HG02870 (cell line): ENCODE measurements around the gene HSF2BP.
"Not testable (repeated sequence)": the region's sequence is repeated elsewhere in the genome, so short reads cannot be mapped to it uniquely, and the experiment has no call there.

Source experiments
- ATAC-seq: cut with Tn5 transposase; IDR thresholded peaks from one replicate; pipeline ENCODE4 v1.9.1; 2021; ENCODE audit warnings: mild to moderate bottlenecking, moderate library complexity; ENCODE audit not compliant: unreplicated experiment

The HSF2BP gene

DNA sequence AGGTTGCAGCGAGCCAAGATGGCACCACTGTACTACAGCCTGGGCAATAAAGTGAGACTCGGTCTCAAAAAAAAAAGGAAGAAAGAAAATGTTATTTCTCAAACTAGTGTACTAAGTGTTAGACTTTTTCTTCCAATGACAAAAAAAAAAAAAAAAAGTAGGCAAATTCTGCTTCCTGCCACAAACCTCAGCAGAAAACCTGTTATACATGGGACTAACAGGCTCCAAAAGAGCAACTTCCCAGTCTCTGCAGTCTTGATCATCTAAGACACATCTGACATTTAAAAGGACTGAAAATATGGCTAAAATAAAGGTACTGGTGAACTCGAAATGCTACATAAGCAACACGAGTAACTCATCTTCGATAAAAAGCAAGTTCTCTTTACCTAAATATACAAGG, 59.6 kb downstream of the HSF2BP start:
- ATAC-seq = no peak

DNA sequence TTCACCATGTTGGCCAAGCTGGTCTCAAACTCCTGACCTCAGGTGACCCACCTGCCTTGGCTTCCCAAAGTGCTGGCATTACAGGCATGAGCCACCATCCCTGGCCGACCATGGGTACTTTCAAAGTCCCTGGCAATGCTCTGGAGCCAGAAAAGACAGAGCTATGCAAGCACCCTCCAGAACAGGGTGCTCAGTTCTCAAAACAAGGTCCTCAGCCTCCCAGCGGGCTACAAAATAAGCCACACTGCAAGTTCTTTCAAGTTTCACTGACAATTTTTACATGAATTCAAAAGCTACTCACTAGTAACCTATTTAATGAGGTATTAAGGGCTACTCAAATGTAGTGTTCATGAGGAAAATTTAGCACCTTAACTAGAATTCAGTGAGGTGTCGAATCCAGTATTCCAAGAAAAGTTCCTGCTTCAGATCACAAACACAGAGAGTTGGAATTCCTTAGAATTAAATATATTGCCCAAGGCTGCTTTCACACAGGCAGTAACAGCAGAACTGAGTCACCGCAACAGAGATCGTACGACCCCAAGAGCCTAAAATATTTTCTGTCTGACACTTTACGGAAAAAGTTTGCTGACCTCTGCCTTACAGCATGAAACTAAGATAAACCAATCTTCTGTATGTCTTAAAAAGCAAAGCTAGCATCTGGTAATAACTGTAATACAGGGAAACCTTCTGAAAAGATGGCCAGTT, 60.7 kb downstream of the HSF2BP start:
- ATAC-seq = no peak

DNA sequence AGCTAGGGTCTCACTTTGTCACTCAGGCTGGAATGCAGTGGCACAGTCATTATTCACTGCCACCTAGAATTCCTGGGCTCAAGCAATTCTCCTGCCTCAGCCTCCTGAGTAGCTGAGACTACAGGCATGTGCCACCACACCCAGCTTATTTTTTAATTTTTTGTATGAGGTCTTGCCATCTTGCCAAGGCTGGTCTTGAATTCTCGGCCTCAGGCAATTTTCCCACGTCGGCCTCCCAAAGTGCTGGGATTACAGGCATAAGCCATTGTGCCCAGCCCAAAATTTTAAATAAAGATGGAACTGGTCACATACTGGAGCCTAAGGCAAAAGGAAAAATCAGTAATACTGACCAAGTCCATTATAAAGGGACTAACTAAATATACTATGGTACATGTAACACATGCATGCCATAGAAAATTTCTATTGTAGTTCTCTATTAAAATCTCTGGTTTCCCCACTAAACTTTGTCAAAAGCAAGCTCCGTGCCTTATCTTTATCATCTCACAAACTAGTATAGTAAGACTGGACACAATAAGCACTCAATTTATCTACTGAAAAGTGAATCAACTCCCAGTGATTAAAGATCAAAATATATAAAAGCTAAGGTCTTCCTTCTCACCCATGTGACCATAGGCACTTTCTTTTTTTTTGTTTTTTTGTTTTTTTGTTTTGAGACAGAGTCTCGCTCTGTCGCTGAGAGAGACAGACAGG, 61.6 kb downstream of the HSF2BP start:
- ATAC-seq = no peak

DNA sequence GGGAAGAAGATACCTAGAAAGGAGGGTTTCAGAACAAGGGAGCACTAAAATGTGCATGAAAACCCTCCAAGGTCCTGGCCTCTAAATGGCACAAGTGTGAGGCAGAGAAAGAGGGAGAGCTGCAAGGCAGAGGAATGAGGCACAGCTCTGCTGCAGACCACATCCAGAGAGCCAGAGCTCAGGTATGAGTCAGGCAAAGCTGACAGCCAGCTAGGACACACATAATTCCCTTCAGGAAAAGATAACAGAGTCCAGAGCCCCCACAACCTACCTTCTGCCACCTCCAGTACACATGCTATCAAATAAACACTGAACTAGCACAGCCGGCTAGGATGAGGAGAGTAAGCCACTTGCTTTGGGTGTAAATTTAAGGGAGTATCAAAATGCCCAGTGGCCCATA, 62.2 kb downstream of the HSF2BP start:
- no peak for ATAC-seq

DNA sequence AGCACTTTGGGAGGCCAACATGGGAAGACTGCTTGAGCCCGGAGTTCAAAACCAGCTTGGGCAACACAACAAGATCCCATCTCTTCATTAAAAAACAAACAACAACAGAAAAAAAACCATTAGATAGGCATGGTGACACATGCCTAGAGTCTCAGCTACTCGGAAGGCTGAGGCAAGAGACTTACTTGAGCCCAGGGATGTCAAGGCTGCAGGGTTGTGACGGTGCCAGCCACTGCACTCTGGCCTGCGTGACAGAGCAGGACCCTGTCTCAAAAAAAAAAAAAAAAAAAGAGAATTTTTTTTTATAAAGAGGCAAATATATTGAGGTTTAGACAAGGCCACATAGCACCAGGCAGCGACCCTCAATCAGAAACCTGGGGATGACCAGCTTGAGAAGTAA, 62.7 kb downstream of the HSF2BP start:
- no peak for ATAC-seq

DNA sequence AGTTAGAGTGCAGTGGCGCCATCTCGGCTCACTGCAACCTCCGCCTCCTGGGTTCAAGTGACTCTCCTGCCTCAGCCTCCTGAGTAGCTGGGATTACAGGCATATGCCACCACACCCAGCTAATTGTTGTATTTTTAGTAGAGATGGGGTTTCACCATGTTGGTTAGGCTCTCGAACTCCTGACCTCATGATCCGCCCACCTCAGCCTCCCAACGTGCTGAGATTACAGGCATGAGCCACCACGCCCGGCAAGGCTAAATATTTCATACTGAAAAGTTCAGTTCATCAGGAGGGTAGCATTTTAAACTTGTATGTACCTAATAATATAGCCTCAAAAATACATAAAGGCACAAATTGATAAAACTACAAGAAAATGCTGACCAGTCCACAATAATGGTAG, 63.5 kb downstream of the HSF2BP start:
- ATAC-seq = not testable (repeated sequence)

DNA sequence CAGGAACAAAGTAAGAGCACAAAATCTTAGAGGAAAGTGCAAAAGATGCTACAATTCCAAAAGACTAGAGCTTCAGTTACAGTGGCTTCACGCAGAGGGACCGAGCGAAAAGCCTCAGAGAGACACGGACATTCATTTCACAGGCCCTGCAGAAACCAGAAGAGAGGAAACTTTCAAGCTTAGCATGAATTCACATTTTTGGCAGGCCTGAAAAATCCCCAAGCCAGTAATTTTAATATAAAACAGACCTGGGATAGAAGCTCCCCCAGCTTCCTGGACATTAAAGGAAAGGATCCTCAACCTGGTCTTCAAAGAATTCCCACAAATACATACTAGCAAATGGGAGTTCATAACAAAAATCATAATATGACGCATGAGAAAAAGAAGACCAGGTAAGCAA, 66.2 kb downstream of the HSF2BP start:
- no peak for ATAC-seq

DNA sequence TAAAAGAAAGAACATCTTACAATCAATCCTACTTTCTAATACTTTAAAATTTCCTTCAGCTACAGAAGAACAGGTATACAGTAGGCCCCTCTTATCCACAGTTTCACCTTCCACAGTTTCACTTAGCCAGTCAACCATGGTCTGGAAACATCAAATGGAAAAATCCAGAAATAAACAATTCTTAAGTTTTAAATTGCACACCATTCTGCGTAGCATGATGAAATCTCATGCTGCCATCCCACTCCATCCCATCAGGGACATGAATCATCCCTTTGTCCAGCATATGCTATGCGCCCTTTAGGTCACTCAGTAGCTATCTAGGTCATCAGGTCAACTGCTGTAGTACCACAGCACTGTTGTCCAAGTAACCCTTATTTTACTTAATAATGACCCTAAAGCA, 67.7 kb downstream of the HSF2BP start:
- ATAC-seq = no peak

DNA sequence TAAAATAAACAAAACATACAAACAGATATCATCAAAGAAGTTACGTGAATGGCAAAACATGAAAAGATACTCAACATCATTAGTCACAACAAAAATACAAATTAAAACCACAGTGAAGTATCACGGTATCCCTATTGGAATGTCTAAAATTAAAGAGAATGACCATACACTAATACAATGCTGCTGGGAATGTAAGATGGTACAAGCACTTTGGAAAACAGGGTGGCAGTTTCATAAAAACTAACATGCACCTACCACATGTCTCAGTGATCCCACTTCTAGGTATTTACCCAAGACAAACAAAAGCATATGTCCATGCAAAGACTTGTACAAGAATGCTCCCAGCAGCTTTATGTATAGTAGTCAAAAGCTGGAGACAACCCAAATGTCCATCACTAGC, 69.1 kb downstream of the HSF2BP start:
- no peak for ATAC-seq

DNA sequence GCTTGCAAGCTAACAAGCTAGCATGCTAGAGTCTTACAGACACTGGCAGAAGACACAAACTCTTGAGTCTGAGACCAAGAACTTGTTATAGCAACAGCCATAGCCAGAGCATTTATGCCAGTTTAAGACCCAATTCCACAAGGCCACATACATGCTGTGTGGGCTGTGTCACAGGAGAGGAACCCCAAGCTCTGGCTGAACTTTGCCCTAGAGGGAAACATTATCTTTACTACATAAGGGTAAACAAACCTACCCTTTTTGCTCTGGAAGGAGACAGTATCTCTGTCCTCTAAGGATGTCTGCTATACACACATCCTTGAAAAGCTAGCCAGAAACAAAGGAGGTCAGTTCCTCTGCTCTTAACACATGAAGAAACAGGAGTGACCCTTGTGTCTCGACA, 70.3 kb downstream of the HSF2BP start:
- ATAC-seq = no peak

DNA sequence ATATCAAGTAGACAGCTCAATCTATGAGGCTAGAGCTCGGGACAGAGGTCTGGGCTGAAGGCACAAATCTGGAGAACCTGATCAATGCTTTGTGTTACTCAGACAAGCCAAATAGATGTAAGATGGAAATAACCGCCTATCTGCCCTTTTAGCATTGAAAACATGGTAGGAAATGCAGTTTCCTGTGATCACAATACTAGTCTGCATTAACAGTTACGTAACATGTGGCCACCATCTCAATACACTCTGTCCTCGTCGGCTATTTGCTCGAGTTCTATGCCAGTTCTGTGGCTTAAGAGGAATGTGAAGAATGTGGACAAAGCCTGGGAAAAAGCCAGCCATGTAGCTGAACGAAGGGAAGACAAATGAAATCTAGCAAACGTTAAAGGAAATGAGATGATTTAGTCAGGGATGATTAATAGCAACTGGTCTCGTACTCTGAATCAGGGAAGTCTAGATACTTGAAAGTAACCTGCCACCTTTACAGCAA, 73.3 kb downstream of the HSF2BP start:
- no peak for ATAC-seq

DNA sequence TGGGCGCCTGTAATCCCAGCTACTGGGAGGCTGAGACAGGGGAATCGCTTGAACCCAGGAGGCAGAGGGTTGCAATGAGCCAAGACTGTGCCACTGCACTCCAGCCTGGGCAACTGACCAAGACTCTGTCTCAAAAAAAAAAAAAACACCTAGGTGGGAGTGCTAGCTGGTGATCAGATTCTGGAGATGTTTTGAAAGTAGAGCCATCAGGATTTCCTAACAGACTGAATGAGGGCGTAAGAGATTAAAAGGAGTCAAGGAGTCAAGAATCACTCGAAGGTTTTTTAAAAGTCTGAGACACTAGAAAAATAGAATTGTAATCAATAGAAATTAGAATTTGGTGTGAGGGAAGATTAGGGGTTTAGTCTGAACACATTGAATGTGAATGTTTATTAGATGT, 73.8 kb downstream of the HSF2BP start:
- ATAC-seq = no peak

DNA sequence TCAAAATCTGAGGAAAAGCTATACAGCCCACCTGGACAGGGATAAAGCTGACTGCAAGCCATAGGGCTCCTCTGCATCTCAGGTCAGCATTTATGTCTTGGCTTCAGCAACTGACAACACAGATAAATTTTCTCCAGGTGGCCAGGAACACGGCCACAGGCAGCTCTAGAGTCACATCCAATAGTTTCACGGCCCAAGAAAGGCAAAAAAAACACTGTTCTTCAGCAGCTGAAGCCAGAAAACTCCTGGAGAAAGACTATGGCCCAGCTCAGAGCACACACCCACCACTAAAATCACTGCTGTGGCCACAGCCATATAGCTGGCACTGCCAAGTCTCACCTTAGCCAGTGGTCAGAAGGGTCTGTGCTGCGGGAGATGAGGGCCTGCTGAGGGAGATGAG, 77.8 kb downstream of the HSF2BP start:
- ATAC-seq = no peak

DNA sequence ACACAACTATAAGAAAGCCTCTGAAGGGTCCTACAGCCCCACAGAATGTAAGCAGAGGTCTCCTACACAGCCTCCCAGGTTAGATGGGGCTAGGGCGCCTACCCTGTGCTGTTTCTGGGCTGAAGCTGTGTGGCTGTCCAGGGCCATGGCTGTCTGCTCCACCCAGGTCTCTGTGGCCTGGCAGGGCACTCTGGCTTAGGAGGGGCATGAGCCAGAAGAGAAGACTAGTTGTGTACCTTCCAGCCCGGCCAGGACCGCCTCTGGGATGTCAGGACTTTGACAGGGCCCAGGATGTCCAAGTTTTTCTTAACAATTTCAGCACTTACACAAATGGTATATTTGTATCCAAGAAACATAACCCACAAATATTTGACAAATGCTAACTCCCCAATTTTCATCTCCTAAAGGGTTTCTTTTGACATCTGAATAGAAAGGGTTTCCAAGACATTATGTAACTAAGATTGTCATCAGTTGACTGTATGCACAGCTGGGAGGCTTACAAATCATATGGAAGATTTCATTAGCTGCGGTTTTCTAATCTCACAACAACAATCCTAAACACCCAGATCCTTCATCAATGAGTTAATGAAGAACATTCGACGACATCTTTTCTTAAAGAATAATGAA, 80.5 kb downstream of the HSF2BP start:
- ATAC-seq = no peak

DNA sequence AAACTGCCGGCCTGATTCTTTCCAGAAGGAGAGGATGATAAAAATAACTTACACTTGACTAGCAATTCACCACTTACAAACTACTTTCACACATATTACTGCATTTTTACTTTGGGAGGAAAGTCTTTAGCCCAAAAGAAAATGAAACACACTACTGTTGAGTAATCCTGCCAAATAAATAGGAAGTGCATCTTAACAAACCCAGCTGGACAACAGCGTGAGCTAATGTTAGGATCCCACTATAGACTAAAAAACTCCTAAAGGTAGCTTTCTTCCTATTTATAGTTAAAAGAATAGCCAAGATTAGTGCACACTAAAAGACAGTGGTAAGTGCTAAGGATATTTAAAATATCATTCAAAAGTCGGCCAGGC, 83.8 kb downstream of the HSF2BP start:
- no peak for ATAC-seq

DNA sequence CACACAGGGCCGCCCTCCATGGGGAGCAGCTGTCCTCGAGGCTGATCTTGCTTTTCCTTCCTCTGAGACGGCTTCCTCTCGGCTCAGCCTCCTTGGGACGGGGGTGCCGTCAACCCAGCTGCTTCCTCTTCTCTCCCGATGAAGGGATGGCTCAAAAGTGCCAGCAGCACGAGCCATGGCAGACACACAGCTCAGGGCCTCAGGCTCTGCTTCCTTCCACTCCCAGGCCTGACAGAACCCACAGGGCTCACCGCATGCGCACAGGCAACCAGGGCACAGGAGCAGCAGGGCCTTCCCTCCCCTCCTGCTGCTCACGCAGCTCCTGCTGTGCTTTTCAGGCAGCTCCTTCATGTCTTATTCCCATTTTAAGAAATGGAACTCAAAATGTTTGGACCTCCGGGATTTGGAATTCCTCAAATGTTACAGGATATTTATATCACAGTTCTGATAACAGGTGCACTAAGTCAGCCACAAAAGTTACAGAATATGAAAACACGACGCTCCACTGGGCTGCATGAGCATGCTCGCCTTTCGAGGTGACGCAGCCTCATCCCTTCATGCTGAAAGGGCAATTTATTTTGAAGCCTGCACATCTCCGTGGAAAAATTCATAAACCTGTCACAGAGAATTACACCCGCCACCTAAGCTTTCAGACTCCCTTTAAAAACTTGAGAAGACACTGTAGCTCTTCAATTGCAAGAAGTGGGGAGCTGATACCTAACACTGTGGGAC, 84.4 kb downstream of the HSF2BP start:
- ATAC-seq = no peak

DNA sequence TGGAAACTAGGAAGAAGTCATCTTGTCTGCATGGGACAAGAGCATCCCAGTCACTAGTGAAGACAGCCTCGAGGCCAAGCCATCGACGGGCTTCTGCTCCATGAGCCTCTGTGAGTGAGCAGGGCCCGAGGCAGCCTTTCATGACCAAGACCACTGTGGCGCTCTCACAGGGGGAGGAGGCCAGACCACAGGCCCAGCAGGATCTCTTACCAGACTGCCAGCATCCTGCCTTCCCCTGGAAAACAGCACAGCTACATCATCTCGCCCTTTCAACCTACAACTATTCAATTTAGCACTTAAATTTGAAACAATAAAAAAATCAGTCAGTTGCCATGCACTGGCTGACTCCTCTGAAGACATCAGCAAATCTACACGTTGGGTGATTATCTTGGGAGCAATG, 85.4 kb downstream of the HSF2BP start:
- no peak for ATAC-seq

DNA sequence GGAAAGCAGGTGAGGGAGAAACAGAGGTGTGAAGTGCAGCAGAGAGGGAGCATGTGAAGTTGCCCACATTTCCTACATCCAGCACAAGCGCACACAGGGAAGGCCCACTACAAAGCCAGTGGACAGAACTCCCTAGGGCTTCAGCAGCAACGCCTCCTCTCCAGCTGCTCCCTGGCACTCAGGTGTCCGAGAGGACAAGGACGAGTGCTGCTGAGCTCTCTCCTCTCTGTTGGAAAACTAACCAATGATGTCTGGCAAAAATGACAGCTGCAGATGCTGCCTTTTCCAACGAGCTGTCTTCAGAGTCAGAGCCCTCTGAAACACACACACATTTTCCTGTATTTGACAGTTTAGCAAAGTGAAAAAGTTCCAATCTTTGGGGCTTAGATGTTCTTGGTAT, 86.8 kb downstream of the HSF2BP start:
- no peak for ATAC-seq

DNA sequence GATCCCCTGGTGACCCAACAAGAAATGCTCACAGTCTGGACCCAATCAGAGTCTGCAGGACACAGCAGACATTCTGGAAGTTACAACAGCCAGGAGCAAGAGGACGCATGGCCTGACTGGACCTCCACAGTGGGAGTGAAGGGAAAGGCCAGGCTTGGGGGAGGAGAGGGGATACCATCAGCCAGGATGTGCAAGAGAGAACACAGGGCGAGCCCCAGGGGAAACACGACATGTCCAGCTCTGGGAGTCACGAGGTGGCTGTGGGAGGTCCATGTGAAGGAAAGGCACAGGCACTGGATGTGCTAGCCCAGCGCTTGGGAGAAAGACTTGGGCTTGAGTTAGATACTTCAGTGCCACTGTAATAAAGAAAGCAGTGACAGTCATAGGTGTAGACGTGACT, 87.3 kb downstream of the HSF2BP start:
- ATAC-seq = no peak

DNA sequence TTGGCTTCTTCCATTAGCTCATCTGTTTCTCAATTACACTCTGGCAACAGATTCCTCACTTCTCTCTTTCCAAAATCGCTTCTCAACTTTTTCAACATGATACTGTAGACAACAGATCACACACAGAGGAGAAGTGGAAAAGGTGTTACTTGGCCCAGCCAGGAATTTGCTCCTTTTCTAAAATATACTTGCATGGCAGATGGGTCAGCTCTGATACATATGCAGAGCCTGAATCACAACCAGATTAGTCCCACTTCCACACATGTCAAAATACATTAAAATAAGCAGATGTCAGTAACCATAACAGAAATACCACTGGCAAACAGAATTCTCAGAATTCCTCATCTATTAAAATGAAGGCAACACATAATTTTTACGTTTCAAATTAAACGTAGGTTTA, 89.1 kb downstream of the HSF2BP start:
- not testable (repeated sequence) for ATAC-seq

DNA sequence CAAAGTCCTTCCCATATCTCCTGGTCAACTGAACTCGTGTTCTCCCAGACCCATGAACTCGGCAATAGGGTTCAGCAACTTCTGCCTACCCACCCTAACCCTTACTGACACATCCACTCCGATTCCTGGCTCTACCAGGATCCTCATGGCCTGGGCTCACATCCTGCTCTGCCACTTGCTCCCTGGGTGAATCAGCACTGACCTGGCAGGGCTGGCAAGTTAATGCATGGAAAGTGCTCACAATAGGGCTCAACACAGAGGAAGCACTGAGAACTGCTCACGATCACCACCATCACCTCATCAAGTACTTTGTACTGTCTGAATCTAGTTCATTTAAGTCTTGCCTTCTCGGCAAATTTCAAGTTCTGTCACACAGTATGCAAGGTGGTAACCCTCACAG, 96.8 kb downstream of the HSF2BP start:
- ATAC-seq = not testable (repeated sequence)

DNA sequence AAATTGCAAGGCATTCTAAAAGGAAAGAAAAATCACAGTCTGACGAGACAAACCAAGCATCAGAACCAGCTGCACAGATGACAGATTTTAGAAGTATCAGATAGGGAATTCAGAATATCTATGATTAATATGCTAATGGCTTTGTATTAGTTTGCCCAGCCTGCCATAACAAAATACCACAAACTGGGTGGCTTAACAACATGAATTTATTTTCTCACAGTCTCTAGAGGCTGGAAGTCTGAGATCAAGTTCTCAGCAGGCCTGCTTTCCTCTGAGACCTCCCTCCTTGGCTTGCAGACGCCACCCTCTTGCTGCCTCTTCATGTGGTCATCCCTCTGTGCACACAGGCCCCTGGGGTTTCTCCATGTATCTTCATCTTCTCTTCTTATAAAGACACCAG, 118.7 kb downstream of the HSF2BP start:
- ATAC-seq = not testable (repeated sequence)
